ENCODE results near the gene MMRN2. TPM values are rescaled to one million over a fixed set of nuclear protein-coding genes. Genes with fewer than 3 reads are reported as not detected.

Gene MMRN2
- total and polyA plus RNA-seq, 8 donors = 1.00 to 40.0 (median 5.7) TPM

GRCh38 chr10:86932674-86933073, 24.7 kb downstream of the MMRN2 start:
- H3K36me3 ChIP-seq = peaks cover 8 to 38% (median 30%) of the 10 kb centered on the region in 4 donors
- no peaks in the 10 kb centered on the region for H3K27me3 ChIP-seq
- WGBS, 5 donors = 73 to 92% (median 85%) methylated on average over 2 of the region's 2 CpGs
- DNase-seq = no peak
- H3K9me3 ChIP-seq = no peaks in the 10 kb centered on the region
- H3K4me3 ChIP-seq = no peak overlapping the region
- no peak for TF ChIP-seq EP300 (IDR thresholded peaks at IDR 0.05)
- TF ChIP-seq, protein P1, sequence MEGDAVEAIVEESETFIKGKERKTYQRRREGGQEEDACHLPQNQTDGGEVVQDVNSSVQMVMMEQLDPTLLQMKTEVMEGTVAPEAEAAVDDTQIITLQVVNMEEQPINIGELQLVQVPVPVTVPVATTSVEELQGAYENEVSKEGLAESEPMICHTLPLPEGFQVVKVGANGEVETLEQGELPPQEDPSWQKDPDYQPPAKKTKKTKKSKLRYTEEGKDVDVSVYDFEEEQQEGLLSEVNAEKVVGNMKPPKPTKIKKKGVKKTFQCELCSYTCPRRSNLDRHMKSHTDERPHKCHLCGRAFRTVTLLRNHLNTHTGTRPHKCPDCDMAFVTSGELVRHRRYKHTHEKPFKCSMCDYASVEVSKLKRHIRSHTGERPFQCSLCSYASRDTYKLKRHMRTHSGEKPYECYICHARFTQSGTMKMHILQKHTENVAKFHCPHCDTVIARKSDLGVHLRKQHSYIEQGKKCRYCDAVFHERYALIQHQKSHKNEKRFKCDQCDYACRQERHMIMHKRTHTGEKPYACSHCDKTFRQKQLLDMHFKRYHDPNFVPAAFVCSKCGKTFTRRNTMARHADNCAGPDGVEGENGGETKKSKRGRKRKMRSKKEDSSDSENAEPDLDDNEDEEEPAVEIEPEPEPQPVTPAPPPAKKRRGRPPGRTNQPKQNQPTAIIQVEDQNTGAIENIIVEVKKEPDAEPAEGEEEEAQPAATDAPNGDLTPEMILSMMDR (IDR thresholded peaks at IDR 0.05) = no peak
- TF ChIP-seq POLR2AphosphoS5 (IDR thresholded peaks at IDR 0.05) = no peak
- TF ChIP-seq POLR2A (IDR thresholded peaks at IDR 0.05) = no peak
- H3K4me1 ChIP-seq = peaks cover 0 to 23% (median 10%) of the 10 kb centered on the region in 4 donors
- intact Hi-C loops (cut with DNase I; ENCODE audit: low total_unique reads) = no loop called here
- peak overlapping the region in 3 of 5 donors; percentile 28 to 33 (median 30) for H3K27ac ChIP-seq

DNA sequence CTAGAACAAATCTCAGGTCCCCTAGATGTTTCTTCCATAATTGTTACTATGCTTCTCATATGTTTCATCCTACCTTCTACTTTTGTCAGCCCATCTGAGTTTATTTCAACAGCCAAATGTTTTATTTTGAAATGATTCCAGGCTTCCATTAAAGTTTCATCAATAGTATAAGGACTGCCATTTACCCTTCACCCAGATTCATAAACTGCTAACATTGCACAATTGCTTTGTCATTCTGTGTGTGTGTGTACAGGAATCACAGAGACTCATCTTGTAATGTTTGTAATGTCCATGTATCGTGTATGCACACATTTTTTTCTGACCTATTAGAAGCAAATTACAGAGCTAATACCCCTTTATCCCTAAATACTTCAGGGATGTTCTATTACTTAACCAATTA, 25.5 kb downstream of the MMRN2 start:
- peaks cover 8 to 38% (median 30%) of the 10 kb centered on the region in 4 donors for H3K36me3 ChIP-seq
- 82 to 90% (median 84%) methylated on average over 1 of the region's 1 CpG for WGBS, 5 donors
- no peaks in the 10 kb centered on the region for H3K27me3 ChIP-seq
- H3K4me3 ChIP-seq = no peak overlapping the region
- no peaks in the 10 kb centered on the region for H3K9me3 ChIP-seq
- no peak for DNase-seq
- intact Hi-C loops (cut with DNase I; ENCODE audit: low total_unique reads) = no loop called here
- peak overlapping the region in 3 of 5 donors; percentile 28 to 33 (median 30) for H3K27ac ChIP-seq
- peaks cover 0 to 15% (median 6%) of the 10 kb centered on the region in 4 donors for H3K4me1 ChIP-seq
- no peak for TF ChIP-seq EP300 (IDR thresholded peaks at IDR 0.05)
- TF ChIP-seq POLR2AphosphoS5 (IDR thresholded peaks at IDR 0.05) = peak in 1 of 3 donors; percentile 48
- no peak for TF ChIP-seq POLR2A (IDR thresholded peaks at IDR 0.05)
- TF ChIP-seq, protein P1 (IDR thresholded peaks at IDR 0.05) = no peak

DNA sequence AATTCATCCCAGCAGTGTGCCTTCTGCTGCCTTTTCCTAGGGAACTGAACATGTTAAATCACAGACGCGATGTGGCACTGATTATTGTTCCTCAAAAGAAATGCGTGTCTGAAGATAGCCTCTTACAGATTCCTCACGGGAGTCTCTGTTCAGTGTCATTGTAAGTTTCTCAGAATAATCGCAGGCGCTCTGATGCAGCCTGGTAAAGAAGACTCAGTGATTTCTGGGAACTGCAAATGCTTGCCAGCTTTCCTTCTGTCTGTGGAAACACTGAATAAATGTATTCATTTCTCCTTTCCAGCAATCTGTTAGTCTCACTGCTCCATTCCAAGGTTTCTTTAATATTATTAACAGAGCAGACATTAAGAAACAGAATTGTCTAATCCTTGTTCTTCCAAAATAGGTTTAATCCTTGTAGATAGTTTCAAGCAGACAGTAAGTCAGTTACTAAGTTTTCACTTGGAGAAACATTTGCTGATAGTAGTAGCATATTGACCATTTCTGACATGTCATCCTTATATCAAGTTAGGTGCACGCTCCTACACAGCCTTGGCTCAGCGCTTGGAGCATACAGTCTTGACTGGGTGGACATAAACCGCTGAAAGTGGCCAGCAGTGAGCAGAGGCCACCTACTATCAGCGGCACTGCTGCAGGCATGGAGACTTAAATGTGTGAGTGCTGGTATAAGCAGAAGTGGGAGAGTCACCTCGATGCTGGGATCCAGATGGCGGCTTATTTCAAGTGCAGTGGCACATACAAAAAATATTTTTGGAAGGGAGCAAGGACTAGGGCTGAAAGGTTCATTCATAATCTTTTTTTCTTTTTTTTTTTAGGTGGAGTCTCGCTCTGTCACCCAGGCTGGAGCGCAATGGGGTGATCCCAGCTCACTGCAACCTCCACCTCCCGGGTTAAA, 27.7 kb downstream of the MMRN2 start:
- H3K36me3 ChIP-seq = peaks cover 8 to 30% (median 27%) of the 10 kb centered on the region in 4 donors
- H3K27ac ChIP-seq = peak overlapping the region in 2 of 5 donors; percentile 11 to 51
- H3K27me3 ChIP-seq = no peaks in the 10 kb centered on the region
- DNase-seq = peak in 1 of 2 donors; percentile 23
- no peak for TF ChIP-seq POLR2A (IDR thresholded peaks at IDR 0.05)
- TF ChIP-seq, protein P1 (IDR thresholded peaks at IDR 0.05) = no peak
- TF ChIP-seq POLR2AphosphoS5 (IDR thresholded peaks at IDR 0.05) = peak in 1 of 3 donors; percentile 56
- TF ChIP-seq EP300 (IDR thresholded peaks at IDR 0.05) = no peak
- intact Hi-C loops (cut with DNase I; ENCODE audit: low total_unique reads) = no loop called here
- no peak overlapping the region for H3K4me3 ChIP-seq
- peaks cover 0 to 14% (median 4%) of the 10 kb centered on the region in 4 donors for H3K4me1 ChIP-seq
- H3K9me3 ChIP-seq = no peaks in the 10 kb centered on the region
- WGBS, 5 donors = 80 to 95% (median 91%) methylated on average over 15 of the region's 15 CpGs

- peaks cover 14 to 71% (median 58%) of the 10 kb centered on the region in 4 donors for H3K36me3 ChIP-seq
- H3K4me1 ChIP-seq = peaks cover 0 to 5% (median 0%) of the 10 kb centered on the region in 4 donors
- no peak for DNase-seq
- no peaks in the 10 kb centered on the region for H3K9me3 ChIP-seq
- peak in 2 of 3 donors; percentile 29 to 61 for TF ChIP-seq POLR2AphosphoS5 (IDR thresholded peaks at IDR 0.05)
- peak; percentile 55 for TF ChIP-seq EP300 (IDR thresholded peaks at IDR 0.05)
- no peak for TF ChIP-seq POLR2A (IDR thresholded peaks at IDR 0.05)
- H3K4me3 ChIP-seq = no peak overlapping the region
- WGBS, 5 donors = 59 to 81% (median 68%) methylated on average over 9 of the region's 9 CpGs
- H3K27ac ChIP-seq = peak overlapping the region in 3 of 5 donors; percentile 18 to 60 (median 47)
- no peaks in the 10 kb centered on the region for H3K27me3 ChIP-seq
- intact Hi-C loops (cut with DNase I; ENCODE audit: low total_unique reads) = no loop called here
These were observed 34.9 kb downstream of the MMRN2 start for GRCh38 chr10:86922553-86922961.

Data from stomach (tissue), 9 donors.